Measurements from ENCODE around the gene TTLL11.

TTLL11 gene

GRCh38 chr9:122059955-122060324 is 33.2 kb downstream of the TTLL11 start:
- no peak for TF ChIP-seq CTCF (IDR thresholded peaks at IDR 0.05; ENCODE audit: extremely low read depth, insufficient read depth, missing control alignments)
- in situ Hi-C loops (cut with MboI; ENCODE audit: low pct_unique_long_range_greater_than_20kb, low sequenced_read_pairs, unreplicated experiment): no loop called here
- no peak for DNase-seq (ENCODE audit: low spot score)

GRCh38 chr9:122059214-122059954 is 33.7 kb downstream of the TTLL11 start:
- DNase-seq (ENCODE audit: low spot score): no peak
- in situ Hi-C loops (cut with MboI; ENCODE audit: low pct_unique_long_range_greater_than_20kb, low sequenced_read_pairs, unreplicated experiment): no loop called here
- TF ChIP-seq CTCF (IDR thresholded peaks at IDR 0.05; ENCODE audit: extremely low read depth, insufficient read depth, missing control alignments): no peak

GRCh38 chr9:122058709-122059108 is 34.4 kb downstream of the TTLL11 start:
- in situ Hi-C loops (cut with MboI; ENCODE audit: low pct_unique_long_range_greater_than_20kb, low sequenced_read_pairs, unreplicated experiment): no loop called here
- DNase-seq (ENCODE audit: low spot score): no peak
- TF ChIP-seq CTCF (IDR thresholded peaks at IDR 0.05; ENCODE audit: extremely low read depth, insufficient read depth, missing control alignments): no peak

GRCh38 chr9:122058051-122058450 is 35.1 kb downstream of the TTLL11 start:
- TF ChIP-seq CTCF (IDR thresholded peaks at IDR 0.05; ENCODE audit: extremely low read depth, insufficient read depth, missing control alignments): no peak
- in situ Hi-C loops (cut with MboI; ENCODE audit: low pct_unique_long_range_greater_than_20kb, low sequenced_read_pairs, unreplicated experiment): no loop called here
- no peak for DNase-seq (ENCODE audit: low spot score)

GRCh38 chr9:122057211-122057610 is 35.9 kb downstream of the TTLL11 start:
- TF ChIP-seq CTCF (IDR thresholded peaks at IDR 0.05; ENCODE audit: extremely low read depth, insufficient read depth, missing control alignments): no peak
- no peak for DNase-seq (ENCODE audit: low spot score)
- in situ Hi-C loops (cut with MboI; ENCODE audit: low pct_unique_long_range_greater_than_20kb, low sequenced_read_pairs, unreplicated experiment): no loop called here

GRCh38 chr9:122056484-122056883 is 36.6 kb downstream of the TTLL11 start:
- DNase-seq (ENCODE audit: low spot score): no peak
- in situ Hi-C loops (cut with MboI; ENCODE audit: low pct_unique_long_range_greater_than_20kb, low sequenced_read_pairs, unreplicated experiment): no loop called here
- TF ChIP-seq CTCF (IDR thresholded peaks at IDR 0.05; ENCODE audit: extremely low read depth, insufficient read depth, missing control alignments): no peak

All from GM13977 (cell line).